ENCODE results near the gene RNMT.

RNMT gene

GRCh38 chr18:13756671-13757070 lies 30.2 kb downstream of the RNMT start:
- H3K4me1 ChIP-seq (ENCODE audit: low read length) = no peaks in the 10 kb centered on the region
- DNase-seq = no peak
- no peak overlapping the region for H3K4me3 ChIP-seq (ENCODE audit: low read length)
- H3K27me3 ChIP-seq (replicated peaks; ENCODE audit: insufficient read depth, low read length) = no peaks in the 10 kb centered on the region
- H3K9me3 ChIP-seq (replicated peaks; ENCODE audit: insufficient read depth, low read length) = no peaks in the 10 kb centered on the region
- H3F3A ChIP-seq (ENCODE audit: insufficient read depth, low read length) = no peaks in the 10 kb centered on the region
- no peak for TF ChIP-seq EZH2 (optimal IDR thresholded peaks at IDR 0.05; ENCODE audit: low read depth, low read length)
- TF ChIP-seq EZH2phosphoT487 (IDR thresholded peaks at IDR 0.05; ENCODE audit: low read length) = no peak
- TF ChIP-seq, protein P1, sequence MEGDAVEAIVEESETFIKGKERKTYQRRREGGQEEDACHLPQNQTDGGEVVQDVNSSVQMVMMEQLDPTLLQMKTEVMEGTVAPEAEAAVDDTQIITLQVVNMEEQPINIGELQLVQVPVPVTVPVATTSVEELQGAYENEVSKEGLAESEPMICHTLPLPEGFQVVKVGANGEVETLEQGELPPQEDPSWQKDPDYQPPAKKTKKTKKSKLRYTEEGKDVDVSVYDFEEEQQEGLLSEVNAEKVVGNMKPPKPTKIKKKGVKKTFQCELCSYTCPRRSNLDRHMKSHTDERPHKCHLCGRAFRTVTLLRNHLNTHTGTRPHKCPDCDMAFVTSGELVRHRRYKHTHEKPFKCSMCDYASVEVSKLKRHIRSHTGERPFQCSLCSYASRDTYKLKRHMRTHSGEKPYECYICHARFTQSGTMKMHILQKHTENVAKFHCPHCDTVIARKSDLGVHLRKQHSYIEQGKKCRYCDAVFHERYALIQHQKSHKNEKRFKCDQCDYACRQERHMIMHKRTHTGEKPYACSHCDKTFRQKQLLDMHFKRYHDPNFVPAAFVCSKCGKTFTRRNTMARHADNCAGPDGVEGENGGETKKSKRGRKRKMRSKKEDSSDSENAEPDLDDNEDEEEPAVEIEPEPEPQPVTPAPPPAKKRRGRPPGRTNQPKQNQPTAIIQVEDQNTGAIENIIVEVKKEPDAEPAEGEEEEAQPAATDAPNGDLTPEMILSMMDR (IDR thresholded peaks at IDR 0.05; ENCODE audit: low read length) = no peak
- peaks cover 8% of the 10 kb centered on the region; the same call in 1 of the 2 replicates for H3K36me3 ChIP-seq (replicated peaks; ENCODE audit: insufficient read depth, low read length)
- no peak overlapping the region for H2AFZ ChIP-seq (ENCODE audit: low read length)
- no peaks in the 10 kb centered on the region for H4K20me1 ChIP-seq (ENCODE audit: insufficient read depth, low read length)
- no peaks in the 10 kb centered on the region for H3K79me2 ChIP-seq (ENCODE audit: low read length)
- H3K9ac ChIP-seq (ENCODE audit: low read length) = no peak overlapping the region
- H3K4me2 ChIP-seq (ENCODE audit: low read depth, low read length) = no peak overlapping the region
- no peak overlapping the region for H3K27ac ChIP-seq (ENCODE audit: low read length)
- H3K9me2 ChIP-seq (replicated peaks; ENCODE audit: insufficient read depth, low read length) = no peaks in the 10 kb centered on the region

DNA sequence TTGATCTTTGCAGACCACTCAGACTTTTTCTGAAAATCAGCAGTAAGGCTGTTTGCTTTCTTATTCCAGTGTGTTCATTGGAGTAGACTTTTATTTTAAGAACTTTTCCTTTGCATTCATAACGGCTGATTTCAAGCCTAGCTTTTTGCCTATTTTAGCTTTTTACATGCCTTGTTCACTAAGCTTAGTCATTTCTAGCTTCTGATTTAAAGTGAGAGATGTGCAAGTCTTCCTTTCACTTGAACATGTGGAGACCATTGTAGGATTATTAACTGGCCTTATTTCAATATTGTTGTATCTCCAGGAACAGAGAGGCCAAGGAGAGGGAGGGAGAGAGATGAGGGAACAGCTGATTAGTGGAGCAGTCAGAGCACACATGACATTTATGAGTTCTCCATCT lies 32.1 kb downstream of the RNMT start:
- Histone ChIP-seq H3K27ac (ENCODE audit: low read length) (no peak overlapping the region), H3K79me2 (ENCODE audit: low read length) (no peaks in the 10 kb centered on the region), H3F3A (ENCODE audit: insufficient read depth, low read length) (no peaks in the 10 kb centered on the region), H3K4me1 (ENCODE audit: low read length) (no peaks in the 10 kb centered on the region), H3K9ac (ENCODE audit: low read length) (no peak overlapping the region), H3K4me3 (ENCODE audit: low read length) (no peak overlapping the region), H3K27me3 (replicated peaks; ENCODE audit: insufficient read depth, low read length) (no peaks in the 10 kb centered on the region), H3K36me3 (replicated peaks; ENCODE audit: insufficient read depth, low read length) (peaks cover 3% of the 10 kb centered on the region; the same call in 1 of the 2 replicates), H3K4me2 (ENCODE audit: low read depth, low read length) (no peak overlapping the region), H3K9me2 (replicated peaks; ENCODE audit: insufficient read depth, low read length) (no peaks in the 10 kb centered on the region), H4K20me1 (ENCODE audit: insufficient read depth, low read length) (no peaks in the 10 kb centered on the region), H2AFZ (ENCODE audit: low read length) (no peak overlapping the region), H3K9me3 (replicated peaks; ENCODE audit: insufficient read depth, low read length) (no peaks in the 10 kb centered on the region)
- TF ChIP-seq EZH2 (optimal IDR thresholded peaks at IDR 0.05; ENCODE audit: low read depth, low read length) = no peak
- DNase-seq = no peak

DNA sequence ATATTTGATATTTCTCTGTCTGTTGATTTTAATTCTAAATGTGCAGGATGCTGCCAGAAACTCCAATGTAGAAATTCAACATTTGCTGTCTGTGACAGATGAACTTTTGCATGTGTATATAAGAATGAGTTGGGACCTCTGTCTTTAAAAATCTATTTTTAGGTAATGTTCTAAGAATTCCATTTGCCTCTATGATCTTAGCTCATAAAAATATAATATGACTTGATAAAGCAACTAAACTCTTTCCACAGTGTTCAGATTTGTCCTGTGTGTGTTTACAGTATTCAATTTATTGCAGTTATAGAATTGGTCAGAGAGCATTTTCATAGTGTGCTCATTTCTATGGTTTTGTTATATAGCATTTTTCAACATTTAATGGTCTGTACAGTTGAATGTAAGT lies 33.6 kb downstream of the RNMT start:
- no peaks in the 10 kb centered on the region for H3K4me1 ChIP-seq (ENCODE audit: low read length)
- no peak overlapping the region for H3K4me2 ChIP-seq (ENCODE audit: low read depth, low read length)
- no peak for DNase-seq
- TF ChIP-seq, protein P1 (IDR thresholded peaks at IDR 0.05; ENCODE audit: low read length) = no peak
- TF ChIP-seq EZH2phosphoT487 (IDR thresholded peaks at IDR 0.05; ENCODE audit: low read length) (no peak), EZH2 (optimal IDR thresholded peaks at IDR 0.05; ENCODE audit: low read depth, low read length) (no peak)
- no peak overlapping the region for H3K9ac ChIP-seq (ENCODE audit: low read length)
- no peaks in the 10 kb centered on the region for H3K27me3 ChIP-seq (replicated peaks; ENCODE audit: insufficient read depth, low read length)
- H3K4me3 ChIP-seq (ENCODE audit: low read length) = no peak overlapping the region
- H3K79me2 ChIP-seq (ENCODE audit: low read length) = no peaks in the 10 kb centered on the region
- H3K9me2 ChIP-seq (replicated peaks; ENCODE audit: insufficient read depth, low read length) = no peaks in the 10 kb centered on the region
- H3K27ac ChIP-seq (ENCODE audit: low read length) = no peak overlapping the region
- H3K36me3 ChIP-seq (replicated peaks; ENCODE audit: insufficient read depth, low read length) = no peaks in the 10 kb centered on the region
- no peaks in the 10 kb centered on the region for H4K20me1 ChIP-seq (ENCODE audit: insufficient read depth, low read length)
- H3K9me3 ChIP-seq (replicated peaks; ENCODE audit: insufficient read depth, low read length) = no peaks in the 10 kb centered on the region
- H2AFZ ChIP-seq (ENCODE audit: low read length) = no peak overlapping the region
- H3F3A ChIP-seq (ENCODE audit: insufficient read depth, low read length) = no peaks in the 10 kb centered on the region

DNA sequence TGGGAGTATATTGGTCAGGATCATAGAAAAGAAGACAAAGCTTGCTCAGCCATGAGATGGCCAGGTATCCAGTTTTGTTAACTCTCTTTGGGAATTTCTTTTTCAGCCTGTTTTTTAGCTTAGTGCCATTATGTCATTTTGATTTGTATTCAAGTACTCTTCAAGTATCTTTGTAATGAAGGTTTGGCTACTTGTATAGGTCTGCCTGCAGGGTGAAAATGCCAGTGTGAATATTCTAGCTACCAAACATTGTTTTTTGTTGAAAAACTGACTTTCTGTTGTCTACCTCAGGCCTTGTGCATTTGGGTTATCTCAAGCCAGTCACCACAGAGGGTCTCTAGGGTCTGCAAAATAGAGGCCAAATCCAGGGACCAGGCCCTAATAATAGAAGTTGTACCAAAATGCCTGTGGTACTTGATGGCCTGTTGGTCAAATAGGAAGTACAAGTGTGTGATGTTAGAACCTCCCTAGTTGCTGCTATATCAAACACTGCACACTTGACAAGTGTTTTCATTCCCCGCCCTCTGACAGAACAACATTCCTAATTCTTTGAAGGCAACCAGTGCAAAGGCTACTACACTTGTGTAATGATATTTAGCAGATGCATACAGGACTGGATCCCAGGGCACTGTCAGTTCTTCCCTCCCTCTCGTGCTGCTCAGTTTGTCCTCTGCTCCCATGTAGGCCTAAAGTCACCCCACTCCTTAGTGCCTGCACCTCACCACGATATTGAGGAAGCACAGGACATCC lies 36.4 kb downstream of the RNMT start:
- H3K36me3 ChIP-seq (replicated peaks; ENCODE audit: insufficient read depth, low read length) = no peaks in the 10 kb centered on the region
- no peaks in the 10 kb centered on the region for H4K20me1 ChIP-seq (ENCODE audit: insufficient read depth, low read length)
- no peak for DNase-seq
- no peak overlapping the region for H3K4me3 ChIP-seq (ENCODE audit: low read length)
- H3K27me3 ChIP-seq (replicated peaks; ENCODE audit: insufficient read depth, low read length) = no peaks in the 10 kb centered on the region
- H3K27ac ChIP-seq (ENCODE audit: low read length) = no peak overlapping the region
- H3K9me2 ChIP-seq (replicated peaks; ENCODE audit: insufficient read depth, low read length) = no peaks in the 10 kb centered on the region
- H2AFZ ChIP-seq (ENCODE audit: low read length) = no peak overlapping the region
- no peaks in the 10 kb centered on the region for H3K9me3 ChIP-seq (replicated peaks; ENCODE audit: insufficient read depth, low read length)
- no peak overlapping the region for H3K4me2 ChIP-seq (ENCODE audit: low read depth, low read length)
- H3K9ac ChIP-seq (ENCODE audit: low read length) = no peak overlapping the region
- H3K4me1 ChIP-seq (ENCODE audit: low read length) = no peaks in the 10 kb centered on the region
- H3K79me2 ChIP-seq (ENCODE audit: low read length) = no peaks in the 10 kb centered on the region
- no peaks in the 10 kb centered on the region for H3F3A ChIP-seq (ENCODE audit: insufficient read depth, low read length)
- TF ChIP-seq EZH2phosphoT487 (IDR thresholded peaks at IDR 0.05; ENCODE audit: low read length) = no peak
- TF ChIP-seq EZH2 (optimal IDR thresholded peaks at IDR 0.05; ENCODE audit: low read depth, low read length) = no peak
- TF ChIP-seq, protein P1 (IDR thresholded peaks at IDR 0.05; ENCODE audit: low read length) = no peak
